Measurements from ENCODE around the gene CXXC5.

Gene CXXC5

GRCh38 chr5:139634028-139634325 is 14.2 kb upstream of the CXXC5 start:
- no peaks in the 10 kb centered on the region for H3K27me3 Mint-ChIP-seq (ENCODE audit: low read depth)
- H3K27ac Mint-ChIP-seq, result peak overlapping the region in 1 of 3 experiments; percentile 6
- H3K4me1 Mint-ChIP-seq, result peaks cover 53% of the 10 kb centered on the region
- H3K4me3 Mint-ChIP-seq, result no peak overlapping the region
- H3K36me3 Mint-ChIP-seq (ENCODE audit: low read depth), result peaks cover 10% of the 10 kb centered on the region
- H3K9me3 Mint-ChIP-seq, result no peaks in the 10 kb centered on the region
- no peak for TF ChIP-seq CTCF (IDR thresholded peaks at IDR 0.05; ENCODE audit: unreplicated experiment in 3 of 3)

- Mint-ChIP-seq H3K27ac (peak overlapping the region; percentile 46 to 68 (median 60)), H3K9me3 (no peaks in the 10 kb centered on the region), H3K4me1 (peaks cover 58% of the 10 kb centered on the region), H3K36me3 (ENCODE audit: low read depth) (peaks cover 7% of the 10 kb centered on the region), H3K4me3 (peak overlapping the region; percentile 43 to 59 (median 47)), H3K27me3 (ENCODE audit: low read depth) (no peaks in the 10 kb centered on the region)
- TF ChIP-seq CTCF (IDR thresholded peaks at IDR 0.05; ENCODE audit: unreplicated experiment in 3 of 3), result no peak
These were observed 13.6 kb upstream of the CXXC5 start for GRCh38 chr5:139634541-139634940.

- peaks cover 65% of the 10 kb centered on the region for H3K4me1 Mint-ChIP-seq
- H3K9me3 Mint-ChIP-seq, result no peaks in the 10 kb centered on the region
- TF ChIP-seq CTCF (IDR thresholded peaks at IDR 0.05; ENCODE audit: unreplicated experiment in 3 of 3), result no peak
- H3K36me3 Mint-ChIP-seq (ENCODE audit: low read depth), result peaks cover 2% of the 10 kb centered on the region
- H3K4me3 Mint-ChIP-seq, result no peak overlapping the region
- peak overlapping the region in 2 of 3 experiments; percentile 68 to 92 for H3K27ac Mint-ChIP-seq
- no peaks in the 10 kb centered on the region for H3K27me3 Mint-ChIP-seq (ENCODE audit: low read depth)
These were observed 13.0 kb upstream of the CXXC5 start for GRCh38 chr5:139635191-139635590.

- Mint-ChIP-seq H3K4me3 (peak overlapping the region; percentile 78 to 81 (median 79)), H3K4me1 (peaks cover 70% of the 10 kb centered on the region), H3K27ac (peak overlapping the region; percentile 87 to 92 (median 90)), H3K36me3 (ENCODE audit: low read depth) (no peaks in the 10 kb centered on the region), H3K9me3 (no peaks in the 10 kb centered on the region), H3K27me3 (ENCODE audit: low read depth) (peaks cover 5% of the 10 kb centered on the region)
- TF ChIP-seq CTCF (IDR thresholded peaks at IDR 0.05; ENCODE audit: unreplicated experiment in 3 of 3), result peak; percentile 53 to 61 (median 59)
These were observed 12.4 kb upstream of the CXXC5 start for GRCh38 chr5:139635606-139636206.

GRCh38 chr5:139636207-139636792 is 11.8 kb upstream of the CXXC5 start:
- peaks cover 5% of the 10 kb centered on the region for H3K27me3 Mint-ChIP-seq (ENCODE audit: low read depth)
- H3K27ac Mint-ChIP-seq, result peak overlapping the region; percentile 87 to 92 (median 90)
- H3K36me3 Mint-ChIP-seq (ENCODE audit: low read depth), result no peaks in the 10 kb centered on the region
- H3K4me1 Mint-ChIP-seq, result peaks cover 76% of the 10 kb centered on the region
- H3K9me3 Mint-ChIP-seq, result no peaks in the 10 kb centered on the region
- TF ChIP-seq CTCF (IDR thresholded peaks at IDR 0.05; ENCODE audit: unreplicated experiment in 3 of 3), result no peak
- H3K4me3 Mint-ChIP-seq, result peak overlapping the region; percentile 78 to 81 (median 79)

- Mint-ChIP-seq H3K27ac (peak overlapping the region; percentile 87 to 92 (median 90)), H3K36me3 (ENCODE audit: low read depth) (no peaks in the 10 kb centered on the region), H3K9me3 (no peaks in the 10 kb centered on the region), H3K4me1 (peaks cover 83% of the 10 kb centered on the region), H3K27me3 (ENCODE audit: low read depth) (peaks cover 5% of the 10 kb centered on the region), H3K4me3 (peak overlapping the region; percentile 78 to 81 (median 79))
- TF ChIP-seq CTCF (IDR thresholded peaks at IDR 0.05; ENCODE audit: unreplicated experiment in 3 of 3), result no peak
These were observed 11.2 kb upstream of the CXXC5 start for GRCh38 chr5:139636975-139637408.
